Coronary artery (tissue), 2 donors: ENCODE results near the gene KIRREL3.

Experiments used
- DNase-seq: peaks from one replicate; pipeline ENCODE4 v3.0.0-alpha.2; 2017; ENCODE audit warnings: low spot score
- H3K27ac ChIP-seq, 2 donors: fragments of 200-600 bp; sonication (generic); one replicate each; pipeline ENCODE4 v1.5.1; 2016 to 2019
- H3K4me3 ChIP-seq: fragments of 200-600 bp; sonication (generic); 2 replicates; pipeline ENCODE4 v1.5.1; 2016; ENCODE audit warnings: mild to moderate bottlenecking, moderate library complexity
- TF ChIP-seq, protein P1 (sequence below): fragments of 200-600 bp; sonication (generic); IDR thresholded peaks from one replicate; pipeline ENCODE4 v1.5.1; 2019; ENCODE audit warnings: antibody characterized with exemption

The KIRREL3 gene

GRCh38 chr11:126511475-126512115 lies 489.0 kb downstream of the KIRREL3 start:
- TF ChIP-seq, protein P1, sequence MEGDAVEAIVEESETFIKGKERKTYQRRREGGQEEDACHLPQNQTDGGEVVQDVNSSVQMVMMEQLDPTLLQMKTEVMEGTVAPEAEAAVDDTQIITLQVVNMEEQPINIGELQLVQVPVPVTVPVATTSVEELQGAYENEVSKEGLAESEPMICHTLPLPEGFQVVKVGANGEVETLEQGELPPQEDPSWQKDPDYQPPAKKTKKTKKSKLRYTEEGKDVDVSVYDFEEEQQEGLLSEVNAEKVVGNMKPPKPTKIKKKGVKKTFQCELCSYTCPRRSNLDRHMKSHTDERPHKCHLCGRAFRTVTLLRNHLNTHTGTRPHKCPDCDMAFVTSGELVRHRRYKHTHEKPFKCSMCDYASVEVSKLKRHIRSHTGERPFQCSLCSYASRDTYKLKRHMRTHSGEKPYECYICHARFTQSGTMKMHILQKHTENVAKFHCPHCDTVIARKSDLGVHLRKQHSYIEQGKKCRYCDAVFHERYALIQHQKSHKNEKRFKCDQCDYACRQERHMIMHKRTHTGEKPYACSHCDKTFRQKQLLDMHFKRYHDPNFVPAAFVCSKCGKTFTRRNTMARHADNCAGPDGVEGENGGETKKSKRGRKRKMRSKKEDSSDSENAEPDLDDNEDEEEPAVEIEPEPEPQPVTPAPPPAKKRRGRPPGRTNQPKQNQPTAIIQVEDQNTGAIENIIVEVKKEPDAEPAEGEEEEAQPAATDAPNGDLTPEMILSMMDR: no peak
- H3K27ac ChIP-seq: no peak overlapping the region
- no peak for DNase-seq

DNA sequence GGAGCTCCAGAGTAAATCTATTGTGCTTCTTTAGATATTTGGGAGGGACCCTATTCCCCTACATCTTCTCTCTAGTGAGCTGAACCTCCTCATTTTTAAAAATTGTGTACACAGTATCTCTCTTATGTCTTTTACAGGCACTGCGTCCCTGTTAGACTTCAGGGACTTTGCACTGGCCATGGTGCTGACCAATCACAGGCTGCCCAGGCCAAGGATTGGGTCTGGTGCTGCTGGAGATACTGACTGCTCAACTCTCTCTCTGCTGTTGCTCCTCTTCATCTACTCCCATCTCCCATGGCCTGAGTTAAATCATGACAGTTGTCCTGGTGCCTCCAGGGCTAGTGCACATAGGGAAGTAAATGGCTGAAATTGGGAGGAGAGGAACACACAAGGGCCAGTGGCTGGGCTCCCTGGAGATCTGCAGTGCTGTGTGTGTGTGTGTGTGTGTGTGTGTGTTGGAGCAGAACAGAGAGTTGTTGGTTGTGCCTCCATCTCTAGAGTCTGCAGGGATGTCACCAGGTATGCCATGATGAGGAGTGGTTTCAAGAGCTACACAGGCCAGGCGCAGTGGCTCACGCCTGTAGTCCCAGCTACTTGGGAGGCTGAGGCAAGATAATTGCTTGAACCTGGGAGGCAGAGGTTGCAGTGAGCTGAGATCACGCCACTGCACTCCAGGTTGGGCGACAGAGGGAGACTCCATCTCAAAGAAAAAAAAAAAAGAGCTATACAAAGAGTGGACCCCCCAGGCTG lies 489.8 kb downstream of the KIRREL3 start:
- Histone ChIP-seq H3K4me3 (no peak overlapping the region), H3K27ac (no peak overlapping the region)
- TF ChIP-seq, protein P1: no peak
- no peak for DNase-seq

More at GRCh38 chr11:126511475-126512115, 489.0 kb downstream of the KIRREL3 start:
- no peak overlapping the region for H3K4me3 ChIP-seq

- DNase-seq: no peak
- H3K4me3 ChIP-seq: no peak overlapping the region
- no peak overlapping the region for H3K27ac ChIP-seq
- TF ChIP-seq, protein P1: no peak
Observed at GRCh38 chr11:126507646-126508045, 492.9 kb downstream of the KIRREL3 start.

DNA sequence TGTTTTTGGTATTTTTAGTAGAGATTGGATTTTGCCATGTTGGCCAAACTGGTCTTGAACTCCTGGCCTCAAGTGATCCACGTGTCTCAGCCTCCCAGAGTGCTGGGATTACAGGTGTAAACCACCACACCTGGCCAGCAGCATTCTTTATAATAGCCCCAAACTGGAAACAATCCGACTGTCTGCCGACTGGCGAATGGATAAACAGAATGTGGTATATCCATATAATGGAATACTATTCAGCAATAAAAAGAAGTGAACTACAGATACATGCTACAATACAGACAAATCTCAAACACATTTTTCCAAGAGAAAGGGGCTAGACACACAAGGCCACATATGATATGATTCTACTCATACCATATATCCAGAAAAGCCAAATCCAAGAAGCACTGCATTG lies 493.8 kb downstream of the KIRREL3 start:
- TF ChIP-seq, protein P1: no peak
- Histone ChIP-seq H3K27ac (no peak overlapping the region), H3K4me3 (no peak overlapping the region)
- DNase-seq: no peak

- no peak for DNase-seq
- Histone ChIP-seq H3K4me3 (no peak overlapping the region), H3K27ac (no peak overlapping the region)
- TF ChIP-seq, protein P1: no peak
Observed at GRCh38 chr11:126502982-126503381, 497.6 kb downstream of the KIRREL3 start.

DNA sequence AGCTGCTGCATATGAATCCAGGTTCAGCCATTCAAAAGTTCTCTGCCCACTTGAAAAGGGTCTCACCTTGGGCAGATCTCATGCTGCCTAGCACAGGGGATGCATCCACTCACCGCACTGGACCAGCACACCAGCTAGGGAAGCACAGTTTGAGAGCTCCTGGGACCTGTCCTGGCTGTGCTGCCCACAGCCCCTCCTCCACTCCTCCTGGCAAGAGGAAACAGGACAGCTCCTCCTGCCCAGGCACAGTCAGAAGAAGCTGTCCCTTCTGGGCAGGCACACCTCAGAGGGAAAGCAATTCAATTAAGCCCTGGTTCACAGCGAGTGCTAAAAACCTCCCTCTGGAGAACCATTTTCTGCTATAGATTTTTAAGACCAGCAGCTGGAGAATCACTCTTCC lies 498.4 kb downstream of the KIRREL3 start:
- TF ChIP-seq, protein P1: no peak
- no peak overlapping the region for H3K4me3 ChIP-seq
- no peak for DNase-seq
- H3K27ac ChIP-seq: no peak overlapping the region

GRCh38 chr11:126501641-126502040 lies 498.9 kb downstream of the KIRREL3 start:
- DNase-seq: no peak
- H3K4me3 ChIP-seq: no peak overlapping the region
- TF ChIP-seq, protein P1: no peak
- no peak overlapping the region for H3K27ac ChIP-seq
